GM18508 (cell line): ENCODE results near the gene SYNE1.

ENCODE experiments used
- ATAC-seq: cut with Tn5 transposase; IDR thresholded peaks from one replicate; pipeline ENCODE4 v1.9.1; 2021; ENCODE audit warnings: moderate number of reproducible peaks; ENCODE audit not compliant: insufficient read depth, unreplicated experiment

Gene SYNE1

DNA sequence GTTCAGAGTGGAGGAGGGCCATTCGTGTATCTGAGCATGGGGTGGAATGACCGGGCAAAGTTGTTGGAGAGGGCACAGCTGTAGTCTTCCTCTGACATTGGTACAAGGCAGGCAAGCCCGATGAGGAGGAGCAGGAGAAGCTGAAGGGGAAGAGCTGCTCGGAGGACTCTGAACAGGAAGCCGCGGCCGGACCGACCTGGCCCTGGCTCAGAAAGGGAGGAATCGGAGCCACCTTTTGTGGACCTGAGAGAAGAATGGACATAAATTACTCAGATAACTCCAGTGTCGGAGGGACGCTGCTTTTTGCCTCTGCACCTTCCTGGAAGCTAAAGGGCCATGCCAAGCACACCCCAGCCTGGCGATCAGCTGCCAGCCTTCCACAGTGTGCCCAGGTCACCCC is 514.7 kb downstream of the SYNE1 start:
- no peak for ATAC-seq

DNA sequence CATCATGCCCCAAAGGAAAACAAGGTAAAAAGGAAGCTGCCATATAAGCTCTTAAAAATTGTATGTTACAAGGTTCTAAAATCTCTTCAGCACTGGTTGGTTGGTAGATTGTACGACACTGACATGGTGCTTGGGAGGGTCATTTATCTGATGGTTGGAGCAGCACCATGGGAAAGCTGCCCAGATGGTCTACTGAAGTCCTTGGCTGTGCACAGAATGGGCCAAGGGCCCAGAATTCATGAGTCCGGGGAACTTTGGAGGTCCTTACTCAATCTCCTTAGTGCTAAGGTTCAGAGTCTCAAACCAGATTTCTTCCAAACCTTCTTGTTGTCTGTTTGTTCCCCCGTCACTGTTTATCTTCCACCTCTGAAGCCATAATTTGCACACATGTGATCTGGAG is 515.3 kb downstream of the SYNE1 start:
- no peak for ATAC-seq

DNA sequence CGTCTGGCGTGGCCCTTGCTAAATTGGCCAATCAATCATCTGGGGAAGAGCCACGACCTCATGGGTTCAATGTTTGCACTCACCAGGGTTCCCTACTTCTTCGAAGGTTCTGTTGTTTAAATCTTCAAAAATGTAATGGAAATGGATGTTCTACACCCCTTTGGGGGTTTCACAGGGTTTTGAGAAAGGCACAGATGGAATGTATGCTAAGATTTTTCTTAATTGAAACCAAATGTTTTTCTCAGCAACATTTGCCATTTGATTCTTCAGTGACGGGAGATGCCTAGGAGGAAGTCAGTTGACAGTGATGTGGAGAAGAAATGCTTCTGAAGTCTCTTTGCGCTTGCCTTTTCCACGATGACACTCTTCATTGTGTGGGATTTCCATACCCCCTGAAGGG is 517.3 kb downstream of the SYNE1 start:
- no peak for ATAC-seq

DNA sequence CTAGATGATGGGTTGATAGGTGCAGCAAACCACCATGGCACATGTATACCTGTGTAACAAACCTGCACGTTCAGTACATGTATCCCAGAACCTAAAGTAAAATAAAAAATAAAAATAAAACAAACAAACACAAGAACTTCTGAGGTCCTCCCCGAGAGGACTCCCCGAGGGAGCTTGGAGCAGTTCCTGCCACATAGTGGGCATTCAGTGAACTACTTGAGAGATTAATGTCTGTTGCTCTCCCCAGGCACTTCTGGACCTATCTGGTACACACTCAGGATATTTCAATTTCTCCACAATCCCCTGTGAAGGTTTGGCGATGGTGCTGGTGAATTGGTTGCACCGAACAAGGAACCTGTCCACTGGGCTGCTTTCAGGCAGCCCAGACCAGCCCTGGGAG is 518.5 kb downstream of the SYNE1 start:
- ATAC-seq = no peak

DNA sequence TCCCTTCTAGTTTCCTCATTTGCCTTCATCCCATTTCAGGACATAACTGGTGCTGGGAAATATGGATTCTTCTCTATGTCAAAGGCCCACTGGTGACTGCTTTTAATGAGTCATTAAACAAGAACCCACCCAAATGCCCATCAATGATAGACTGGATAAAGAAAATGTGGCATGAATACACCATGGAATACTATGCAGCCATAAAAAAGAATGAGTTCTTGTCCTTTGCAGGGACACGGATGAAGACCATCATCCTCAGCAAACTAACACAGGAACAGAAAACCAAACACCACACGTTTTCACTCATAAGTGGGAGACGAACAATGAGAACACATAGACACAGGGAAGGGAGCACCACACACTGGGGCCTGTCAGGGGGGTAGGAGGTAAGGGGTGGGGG is 518.9 kb downstream of the SYNE1 start:
- ATAC-seq = no peak

DNA sequence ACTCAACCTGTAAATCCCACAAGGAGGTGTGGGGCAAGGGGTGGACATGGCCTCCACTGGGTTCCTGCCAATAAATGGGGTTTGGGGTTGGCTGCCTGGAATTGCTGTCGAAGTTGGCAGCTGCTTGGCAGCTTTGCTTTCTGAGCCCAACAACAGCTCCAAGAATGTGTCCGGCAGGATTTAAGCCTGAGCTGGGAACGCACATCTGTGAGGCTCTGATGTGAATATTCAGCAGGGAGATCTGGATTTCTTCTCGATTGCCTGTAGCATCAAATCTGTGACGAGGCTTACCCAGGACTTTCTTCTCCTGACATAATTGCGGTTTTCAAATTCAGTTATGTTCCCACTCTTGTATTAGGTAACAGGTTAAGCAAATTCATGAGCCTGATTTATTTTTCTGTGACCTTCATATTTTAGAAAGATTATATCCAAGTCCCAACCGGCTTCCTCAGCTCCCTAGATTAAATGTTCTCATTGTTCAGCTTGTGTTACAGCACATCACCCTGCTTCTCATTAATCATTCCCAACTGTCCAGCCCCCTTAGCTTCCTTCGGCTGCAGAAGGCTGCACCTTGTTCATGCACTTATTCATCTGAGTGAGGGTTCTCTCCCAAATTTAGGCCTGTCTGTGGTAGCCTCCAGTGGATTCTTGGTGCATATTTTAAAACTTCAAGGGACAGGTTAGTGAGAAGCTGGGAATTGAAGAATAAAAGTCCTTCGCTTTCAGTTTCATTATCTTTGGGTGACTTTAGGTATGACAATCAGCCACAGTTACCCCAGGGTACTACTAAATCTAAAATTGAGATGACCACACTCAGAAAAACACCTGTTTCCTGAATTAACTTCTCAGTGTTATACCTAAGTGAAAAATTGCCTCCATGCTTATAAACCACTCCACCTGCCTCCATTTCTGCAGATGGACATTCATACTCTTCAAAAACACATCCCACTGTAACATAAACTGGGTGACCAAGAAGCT is 519.7 kb downstream of the SYNE1 start:
- ATAC-seq = peak; percentile 82

GRCh38 chr6:152112491-152113261 is 524.5 kb downstream of the SYNE1 start:
- ATAC-seq = no peak

DNA sequence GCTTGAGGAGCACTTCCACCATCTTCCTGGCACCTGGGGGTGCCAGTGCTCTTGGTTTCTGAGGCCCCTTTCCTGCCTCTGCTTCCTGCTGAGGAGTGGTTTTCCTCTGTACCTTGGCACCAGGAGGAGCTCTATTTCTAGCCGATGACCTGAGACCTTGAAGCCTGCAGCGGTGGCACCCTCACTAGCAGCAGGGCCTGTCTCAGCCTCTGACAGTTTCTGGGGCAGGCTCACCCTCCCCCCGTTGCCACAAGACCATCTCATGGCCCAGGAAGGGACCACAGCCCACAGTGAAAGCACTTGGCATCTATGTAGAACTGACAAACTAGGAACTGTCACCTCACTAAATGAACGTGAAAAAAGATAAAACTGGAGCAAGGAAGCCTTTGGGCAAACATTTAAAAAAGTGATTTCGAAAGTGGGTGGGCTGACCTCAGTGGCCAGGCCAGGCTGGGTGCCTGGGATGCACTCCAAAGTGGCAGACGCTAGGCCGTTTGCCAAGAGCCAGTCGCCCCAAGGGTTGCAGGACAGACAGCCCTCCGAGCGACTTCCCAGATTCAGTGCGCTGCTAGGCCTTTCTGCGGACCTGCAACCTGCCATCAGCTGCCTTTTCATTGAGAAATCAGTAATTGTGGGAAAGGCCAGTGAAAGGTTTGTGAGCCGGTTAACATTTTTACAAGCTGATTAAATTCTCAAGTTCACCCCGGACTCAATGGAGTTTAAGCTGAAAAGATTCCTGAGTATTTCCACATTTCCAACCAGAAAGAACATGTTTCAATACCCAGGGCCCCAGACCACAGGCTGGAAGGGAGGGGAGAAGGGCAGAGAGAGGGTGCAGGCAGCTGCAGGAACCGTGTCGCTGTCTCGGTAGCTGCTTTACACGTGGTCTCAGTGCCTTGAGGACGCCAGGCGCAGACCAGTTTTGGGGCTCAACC is 526.0 kb downstream of the SYNE1 start:
- ATAC-seq = no peak

DNA sequence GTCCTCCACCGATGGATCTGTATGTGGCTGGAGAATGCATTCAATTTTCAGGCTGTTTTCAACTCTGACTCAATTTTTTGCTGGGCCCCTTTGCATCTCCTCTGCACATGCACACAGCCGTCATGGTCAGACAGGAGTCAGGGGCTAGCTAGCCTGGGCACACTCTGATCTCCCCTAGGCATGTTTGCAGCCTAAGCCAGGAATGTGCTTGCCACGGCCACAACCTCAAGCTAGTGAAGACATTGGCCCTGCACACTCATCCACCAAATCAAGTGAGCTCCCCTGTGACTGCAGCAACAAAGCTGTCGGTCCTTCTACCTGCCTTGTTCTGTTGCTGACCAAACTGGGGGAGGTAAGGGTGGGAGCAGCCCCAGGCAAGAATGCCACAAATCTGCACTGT is 529.2 kb downstream of the SYNE1 start:
- no peak for ATAC-seq

DNA sequence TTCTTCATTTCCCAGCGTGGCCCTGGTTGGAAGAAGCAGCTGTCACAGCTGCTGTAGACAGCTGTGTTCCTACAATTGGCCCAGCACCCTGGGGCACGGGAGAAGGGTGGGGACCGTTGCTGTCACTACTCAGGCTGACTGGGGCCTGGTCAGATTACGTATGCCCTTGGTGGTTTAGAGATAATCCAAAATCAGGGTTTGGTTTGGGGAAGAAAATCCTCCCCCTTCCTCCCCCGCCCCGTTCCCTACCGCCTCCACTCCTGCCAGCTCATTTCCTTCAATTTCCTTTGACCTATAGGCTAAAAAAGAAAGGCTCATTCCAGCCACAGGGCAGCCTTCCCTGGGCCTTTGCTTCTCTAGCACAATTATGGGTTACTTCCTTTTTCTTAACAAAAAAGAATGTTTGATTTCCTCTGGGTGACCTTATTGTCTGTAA is 537.0 kb downstream of the SYNE1 start:
- ATAC-seq = no peak

- ATAC-seq = no peak
Observed at GRCh38 chr6:152099446-152100182, 537.5 kb downstream of the SYNE1 start.

- ATAC-seq = no peak
Observed at GRCh38 chr6:152098683-152099082, 538.5 kb downstream of the SYNE1 start.

GRCh38 chr6:152096863-152097496 is 540.2 kb downstream of the SYNE1 start:
- ATAC-seq = no peak

DNA sequence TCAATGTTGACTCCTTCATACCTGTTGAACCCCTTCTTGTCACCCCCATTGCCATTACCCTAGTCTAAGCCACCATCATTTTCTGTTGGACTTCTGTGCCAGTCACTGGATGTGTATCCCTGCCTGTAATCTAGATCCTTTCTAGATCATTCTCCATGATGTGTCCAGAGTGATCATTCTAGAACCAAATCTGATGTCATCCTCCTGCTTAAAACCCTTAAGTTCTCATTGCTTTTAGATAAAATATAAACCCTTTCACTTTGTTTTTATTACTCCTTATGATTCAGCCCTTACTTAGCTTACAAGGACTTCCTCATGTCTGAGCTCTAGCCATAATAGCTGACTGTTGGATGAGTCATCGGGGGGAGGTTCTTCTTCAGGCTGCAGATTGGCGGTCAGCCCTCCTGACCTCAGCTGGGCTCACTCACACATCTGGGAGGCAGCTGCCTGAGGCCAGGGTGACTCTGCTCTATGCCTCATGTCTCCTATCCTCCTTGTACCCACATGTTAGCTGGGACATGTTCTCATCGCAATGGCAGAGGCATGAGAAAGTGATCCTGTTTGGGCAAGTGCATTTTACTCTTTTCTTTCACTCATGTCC is 542.1 kb downstream of the SYNE1 start:
- ATAC-seq = no peak

DNA sequence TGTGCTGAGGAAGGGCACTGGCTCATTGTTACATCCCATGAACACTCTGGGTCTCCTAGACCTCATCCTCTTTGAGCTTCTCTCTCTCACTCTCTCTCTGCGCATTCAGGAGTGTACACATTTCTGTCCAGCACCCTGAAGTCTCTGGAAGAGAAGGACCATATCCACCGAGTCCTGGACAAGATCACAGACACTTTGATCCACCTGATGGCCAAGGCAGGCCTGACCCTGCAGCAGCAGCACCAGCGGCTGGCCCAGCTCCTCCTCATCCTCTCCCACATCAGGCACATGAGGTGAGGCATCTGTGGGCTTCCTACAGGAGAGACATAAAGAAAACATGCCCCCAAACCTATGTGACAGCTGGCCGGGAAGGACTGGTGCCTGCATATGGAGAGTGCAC is 542.9 kb downstream of the SYNE1 start:
- no peak for ATAC-seq

DNA sequence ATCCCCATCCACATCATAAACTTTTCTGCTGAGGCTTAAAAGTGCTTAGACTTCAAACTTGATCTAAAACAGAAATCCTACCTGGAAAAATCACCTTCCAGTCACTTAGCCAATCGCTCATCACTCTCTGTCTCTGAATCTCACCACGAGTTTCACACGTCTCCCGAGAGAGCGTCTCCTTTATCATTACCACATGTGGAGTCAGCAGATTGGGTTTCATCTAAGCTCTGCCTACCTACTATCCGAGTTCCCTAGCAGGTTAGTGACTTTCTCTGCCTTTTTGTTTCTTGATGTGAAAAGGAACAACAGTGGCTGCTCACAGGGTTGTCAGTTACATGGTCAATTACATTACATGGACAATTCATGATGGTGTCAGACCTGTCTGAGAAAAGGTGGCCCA is 543.5 kb downstream of the SYNE1 start:
- no peak for ATAC-seq

DNA sequence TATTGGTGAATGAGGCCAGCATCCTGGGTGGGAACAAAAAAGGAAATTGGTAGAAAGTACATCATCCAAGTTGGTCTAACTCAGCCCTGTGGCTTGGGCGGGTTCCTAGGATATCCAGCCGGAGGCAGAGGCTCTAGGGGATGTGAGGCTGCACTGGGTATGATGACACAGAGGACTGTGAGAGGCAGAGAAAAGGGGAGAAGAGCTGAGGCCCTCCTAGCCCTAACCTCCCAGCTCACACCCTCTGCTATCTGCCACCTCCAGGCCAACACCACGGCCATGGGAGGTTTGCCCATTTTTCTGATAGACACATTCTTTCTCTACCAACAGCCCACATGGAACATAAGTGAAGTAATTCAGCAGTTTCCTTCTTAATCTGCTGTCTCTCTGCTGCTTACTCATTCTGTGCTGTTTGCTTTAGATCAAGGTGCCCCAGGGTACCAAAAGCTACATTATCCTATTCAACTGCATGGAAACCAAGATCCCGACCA is 545.3 kb downstream of the SYNE1 start:
- ATAC-seq = no peak

DNA sequence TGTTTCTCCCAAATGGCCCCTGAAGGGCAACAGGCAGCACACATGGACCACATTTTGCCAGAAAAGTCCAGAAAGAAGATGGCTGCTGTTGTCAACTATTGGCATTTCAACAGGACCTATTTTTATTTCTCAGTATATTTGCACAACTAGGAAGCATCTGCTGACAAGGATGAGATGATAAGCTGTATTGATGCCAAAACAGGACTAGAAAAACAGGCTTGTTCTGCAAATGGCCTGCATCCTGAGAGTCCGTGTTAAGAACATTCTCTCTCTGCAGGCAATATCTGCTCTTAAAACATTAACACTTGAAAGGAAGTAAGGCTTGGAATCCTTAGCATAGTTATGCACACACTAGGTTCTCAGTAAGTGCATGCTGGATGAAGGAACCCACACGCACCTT is 546.0 kb downstream of the SYNE1 start:
- ATAC-seq = no peak

- ATAC-seq = no peak
Observed at GRCh38 chr6:152089992-152090391, 547.2 kb downstream of the SYNE1 start.
